NCI-H524 treated with DMSO at 0.1 percent for 48 hours (cell line): ENCODE measurements around the gene LUM.

Source experiments
- DNase-seq: peaks from one replicate; lab custom pipeline; 2025; lab: John Stamatoyannopoulos, UW

LUM gene

GRCh38 chr12:91074154-91074709 is 37.1 kb downstream of the LUM start:
- no peak for DNase-seq

GRCh38 chr12:91073426-91073825 is 37.9 kb downstream of the LUM start:
- no peak for DNase-seq

- DNase-seq: no peak
Observed at GRCh38 chr12:91072931-91073330, 38.4 kb downstream of the LUM start.

GRCh38 chr12:91070936-91071335 is 40.4 kb downstream of the LUM start:
- no peak for DNase-seq

GRCh38 chr12:91065396-91065795 is 45.9 kb downstream of the LUM start:
- DNase-seq: no peak

GRCh38 chr12:91064640-91065039 is 46.7 kb downstream of the LUM start:
- no peak for DNase-seq

GRCh38 chr12:91061091-91061490 is 50.2 kb downstream of the LUM start:
- DNase-seq: no peak

GRCh38 chr12:91059211-91059610 is 52.1 kb downstream of the LUM start:
- no peak for DNase-seq

- no peak for DNase-seq
Observed at GRCh38 chr12:91058786-91059185, 52.5 kb downstream of the LUM start.

- DNase-seq: no peak
Observed at GRCh38 chr12:91057368-91058165, 53.7 kb downstream of the LUM start, which contains the start of gene KERA. TSS of gene KERA (minus strand) at chr12:91058024. CDS start at chr12:91056281, 1,743 bp downstream.

- DNase-seq: no peak
Observed at GRCh38 chr12:91056488-91056887, 54.8 kb downstream of the LUM start.

GRCh38 chr12:91055976-91056375 is 55.3 kb downstream of the LUM start:
- no peak for DNase-seq

GRCh38 chr12:91053951-91054715 is 57.2 kb downstream of the LUM start:
- no peak for DNase-seq
